ENCODE data around the gene TEX29.

TEX29 gene

GRCh38 chr13:111390522-111391270 lies 70.3 kb downstream of the TEX29 start:
- DNase-seq (ENCODE audit: low read depth in 4 of 4, low spot score in 1 of 4), result no peak

GRCh38 chr13:111392486-111392885 lies 72.0 kb downstream of the TEX29 start:
- DNase-seq (ENCODE audit: low read depth in 4 of 4, low spot score in 1 of 4), result no peak

GRCh38 chr13:111393221-111393790 lies 72.9 kb downstream of the TEX29 start:
- no peak for DNase-seq (ENCODE audit: low read depth in 4 of 4, low spot score in 1 of 4)

Measured in stimulated activated CD4-positive, alpha-beta T cell treated with anti-CD3 and anti-CD28 coated beads, Interleukin-1b, Interleukin-23, amount 100 ng/mL, for 24 hours (primary cell).